HG03196 (cell line): ENCODE measurements around the gene PTPRR.

Experiments
- ATAC-seq: cut with Tn5 transposase; IDR thresholded peaks from one replicate; pipeline ENCODE4 v1.9.1; 2021; ENCODE audit not compliant: unreplicated experiment

Gene PTPRR

DNA sequence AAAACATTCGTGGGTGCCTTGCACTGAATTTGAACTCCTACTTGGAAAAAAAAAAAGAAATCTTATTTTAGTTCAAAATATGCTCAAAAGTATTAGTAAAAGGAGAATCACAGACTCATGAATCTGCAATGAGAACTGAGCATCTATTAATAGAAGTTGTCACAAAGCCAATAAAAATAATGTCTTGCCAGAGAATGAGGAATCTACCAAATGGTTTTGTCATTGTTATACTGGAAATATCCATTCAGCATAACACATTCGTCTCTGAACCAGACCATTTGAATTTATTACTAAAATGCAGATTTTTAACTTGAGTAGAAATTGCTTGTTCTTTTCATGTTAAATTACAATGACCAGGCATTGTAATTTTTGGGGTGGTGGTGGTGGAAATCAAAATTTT is 271.7 kb downstream of the PTPRR start:
- ATAC-seq: no peak

DNA sequence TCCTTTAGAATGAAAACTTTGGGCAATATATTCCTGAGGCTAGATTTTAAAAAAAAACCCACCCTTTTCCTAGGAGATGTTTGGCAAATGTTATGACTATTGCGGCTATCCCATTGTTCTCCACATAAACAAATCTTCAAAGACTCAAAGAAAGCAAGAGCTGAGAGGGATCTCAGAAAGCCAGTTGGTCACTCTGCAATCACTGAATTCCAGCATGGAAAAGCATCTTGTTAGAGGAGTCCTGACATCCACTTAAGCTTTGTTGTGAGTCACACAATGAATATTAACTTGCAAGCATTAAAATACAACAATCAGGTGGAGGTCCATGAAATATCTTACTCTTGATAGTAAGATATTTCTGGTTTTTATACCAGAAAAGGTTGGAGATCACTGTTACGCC is 272.3 kb downstream of the PTPRR start:
- no peak for ATAC-seq

DNA sequence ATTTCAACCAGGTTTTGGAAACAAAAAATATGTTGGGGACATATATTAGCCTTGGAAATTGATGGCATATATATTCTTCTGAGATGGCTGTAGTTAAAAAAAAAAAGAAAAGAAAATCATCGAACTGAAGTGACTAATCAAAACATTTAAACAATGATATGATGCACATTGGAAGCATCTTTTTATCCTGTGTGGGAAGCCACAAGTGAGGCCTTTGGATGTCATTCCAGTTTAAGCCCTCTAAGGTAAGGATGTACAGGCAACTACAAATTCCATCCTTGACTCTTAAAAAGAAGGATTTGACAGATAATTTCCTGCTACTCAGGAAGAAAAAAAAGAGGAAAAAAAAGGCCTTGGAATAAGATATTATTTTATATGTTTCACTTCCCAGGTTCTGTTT is 273.7 kb downstream of the PTPRR start:
- ATAC-seq: no peak

DNA sequence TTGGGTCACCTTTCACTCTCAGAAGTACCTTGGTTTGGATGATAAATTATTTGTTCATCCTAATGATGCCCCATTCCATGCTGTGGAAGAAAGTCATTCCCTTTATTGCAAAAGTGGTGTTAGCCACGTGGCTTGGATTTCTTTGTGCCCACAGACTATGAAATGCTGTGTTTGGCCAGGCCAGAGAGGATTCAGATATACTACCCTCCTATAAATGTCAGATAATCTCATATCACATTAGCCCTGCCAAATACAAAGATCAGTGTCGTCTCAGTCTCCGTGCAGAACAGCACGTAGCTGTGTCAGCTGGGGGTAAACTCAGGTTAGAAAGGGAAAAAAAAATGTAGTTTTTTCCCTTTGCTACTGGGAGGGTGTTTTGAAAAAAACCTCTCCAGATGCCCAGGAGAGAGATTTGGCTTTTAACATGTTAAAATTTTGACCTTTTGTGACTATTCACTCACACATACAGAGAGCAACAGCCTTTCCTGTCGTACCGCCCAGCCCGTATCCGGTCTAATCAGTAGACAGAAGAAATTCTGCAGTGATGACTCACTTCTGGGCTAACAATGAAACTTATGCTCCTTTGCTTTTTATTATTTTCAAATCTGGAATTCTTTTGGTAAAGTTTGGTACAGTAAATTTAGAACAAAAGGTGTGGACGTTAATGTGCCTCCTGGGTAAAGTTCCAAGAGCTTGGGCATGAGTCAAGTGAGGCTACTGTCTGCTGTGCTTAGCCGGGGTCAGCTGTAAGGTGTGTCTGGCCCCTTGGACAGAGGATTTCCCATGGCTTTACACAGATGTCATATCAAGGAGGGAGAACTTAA is 274.8 kb downstream of the PTPRR start:
- ATAC-seq: peak; percentile 93

DNA sequence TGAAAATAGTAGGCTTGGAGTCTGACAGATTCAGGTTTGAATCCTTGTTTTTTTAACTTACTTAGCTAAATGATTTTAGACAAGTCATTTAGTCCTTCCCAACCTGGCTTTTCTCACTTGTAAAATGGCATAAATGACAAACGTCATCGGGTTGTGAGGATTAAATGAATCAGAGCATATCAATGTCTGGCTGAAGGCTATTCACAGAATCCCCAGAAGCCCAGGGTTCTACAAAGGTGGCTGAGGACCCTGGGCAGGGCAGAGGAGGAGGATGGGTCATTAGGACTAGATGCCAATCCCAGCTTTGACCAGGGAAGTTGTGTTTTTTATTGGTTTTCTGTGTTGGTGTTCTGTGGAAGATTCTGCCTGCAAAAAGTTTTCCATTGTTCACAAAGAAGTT is 275.7 kb downstream of the PTPRR start:
- no peak for ATAC-seq

DNA sequence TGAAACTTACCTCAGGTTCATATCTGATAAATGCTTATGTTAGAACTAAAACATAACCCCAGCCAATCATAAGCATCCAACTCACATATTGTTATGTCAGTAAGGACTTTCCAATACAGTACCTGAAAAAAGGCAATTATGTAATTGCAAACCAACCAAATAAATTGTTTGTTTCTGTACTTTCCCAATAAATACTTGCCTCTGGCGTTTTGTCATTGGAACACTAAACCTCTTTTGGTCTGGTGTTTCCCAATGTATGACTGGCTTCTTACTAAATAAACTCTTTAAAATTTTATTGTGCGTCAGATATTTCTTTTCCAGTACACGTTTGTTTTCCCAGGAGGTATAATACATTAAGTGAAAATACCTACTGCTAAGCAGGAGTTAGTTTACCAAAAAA is 276.6 kb downstream of the PTPRR start:
- no peak for ATAC-seq

DNA sequence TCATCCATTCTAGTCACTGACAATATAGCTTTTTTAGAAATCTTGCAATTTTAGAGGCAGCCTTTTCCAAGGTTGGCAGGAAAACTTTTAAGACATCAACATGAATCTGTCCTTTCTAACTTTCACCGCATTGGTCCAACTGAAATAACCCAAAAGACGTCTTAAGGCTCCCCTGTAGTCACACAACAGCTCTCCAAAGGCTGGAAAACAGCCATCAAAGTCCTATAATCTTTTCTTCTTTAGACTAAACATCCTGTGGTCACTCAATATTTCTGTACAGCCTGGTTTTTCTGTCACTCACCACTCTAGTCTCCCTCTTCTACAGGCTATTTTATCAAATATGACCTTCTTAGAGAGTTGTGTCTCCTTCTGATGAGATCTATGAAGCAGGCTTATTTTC is 278.8 kb downstream of the PTPRR start:
- ATAC-seq: no peak

DNA sequence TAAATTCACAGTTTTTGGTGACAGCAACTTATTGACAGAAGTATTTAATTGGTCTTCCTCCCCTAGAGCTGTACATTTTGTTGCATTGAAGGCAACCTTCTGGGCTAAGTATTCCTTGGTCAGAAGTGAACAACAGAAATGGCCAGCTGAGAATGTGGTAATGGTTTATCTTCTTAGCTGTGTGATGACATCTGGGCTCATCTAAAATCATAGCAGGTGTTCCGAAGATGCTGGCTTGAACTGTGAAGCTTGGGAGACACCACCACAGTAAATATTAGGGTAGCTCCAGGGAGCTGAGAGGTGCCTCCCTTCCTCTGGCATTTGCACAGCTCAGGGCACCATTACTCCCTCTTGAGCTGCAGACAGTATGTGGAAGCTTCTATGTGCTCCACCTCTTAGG is 279.6 kb downstream of the PTPRR start:
- ATAC-seq: no peak

DNA sequence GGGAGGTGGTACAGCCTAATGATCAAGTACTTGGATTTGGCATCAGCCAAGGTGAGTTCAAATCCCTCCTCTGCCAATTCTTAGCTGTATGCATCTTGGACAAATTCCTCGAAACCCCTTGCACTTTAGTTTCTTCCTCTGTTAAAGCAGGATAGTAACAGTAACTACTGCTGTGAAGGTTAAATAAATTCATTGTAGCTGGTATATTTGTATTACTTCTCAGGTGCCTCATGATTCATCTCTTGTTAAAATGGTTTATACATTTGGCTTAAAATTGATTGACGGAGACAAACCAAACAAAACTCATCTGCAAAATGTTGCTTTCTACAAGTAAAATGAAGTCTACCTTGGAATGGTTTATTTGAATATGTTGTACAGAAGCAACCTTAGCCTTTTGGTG is 281.0 kb downstream of the PTPRR start:
- no peak for ATAC-seq

DNA sequence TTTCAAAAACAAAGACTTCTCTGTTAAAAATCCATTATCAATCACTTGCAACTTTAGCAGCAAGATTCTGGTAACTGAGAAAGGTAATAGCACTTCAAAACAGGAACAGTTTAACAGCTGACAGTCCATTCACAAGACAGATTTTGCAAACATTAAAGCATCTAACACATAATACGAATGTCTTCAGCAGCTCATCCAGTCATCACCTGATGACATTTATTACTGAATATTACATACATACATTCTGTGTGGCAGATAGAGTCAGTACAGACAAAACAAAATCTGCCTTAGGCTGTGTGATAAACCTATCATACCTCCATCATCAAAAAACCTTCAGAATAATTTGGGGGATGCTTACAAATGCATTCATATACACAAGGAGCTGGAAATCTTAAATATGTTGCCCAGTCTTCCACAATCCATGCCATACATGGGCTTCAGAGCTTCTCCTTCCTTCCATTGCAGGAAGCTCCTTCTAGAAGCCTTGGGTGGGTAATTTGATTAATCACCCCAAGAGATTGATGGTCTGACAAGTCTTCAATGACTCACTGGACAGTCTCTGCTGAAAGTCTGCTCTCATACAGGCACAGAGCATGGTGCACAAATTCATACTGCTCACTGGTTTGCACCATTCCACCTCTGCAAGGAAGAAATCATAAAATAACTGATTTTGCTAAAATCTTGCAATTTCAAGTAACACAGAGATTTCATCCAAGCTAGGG is 281.7 kb downstream of the PTPRR start:
- ATAC-seq: no peak

DNA sequence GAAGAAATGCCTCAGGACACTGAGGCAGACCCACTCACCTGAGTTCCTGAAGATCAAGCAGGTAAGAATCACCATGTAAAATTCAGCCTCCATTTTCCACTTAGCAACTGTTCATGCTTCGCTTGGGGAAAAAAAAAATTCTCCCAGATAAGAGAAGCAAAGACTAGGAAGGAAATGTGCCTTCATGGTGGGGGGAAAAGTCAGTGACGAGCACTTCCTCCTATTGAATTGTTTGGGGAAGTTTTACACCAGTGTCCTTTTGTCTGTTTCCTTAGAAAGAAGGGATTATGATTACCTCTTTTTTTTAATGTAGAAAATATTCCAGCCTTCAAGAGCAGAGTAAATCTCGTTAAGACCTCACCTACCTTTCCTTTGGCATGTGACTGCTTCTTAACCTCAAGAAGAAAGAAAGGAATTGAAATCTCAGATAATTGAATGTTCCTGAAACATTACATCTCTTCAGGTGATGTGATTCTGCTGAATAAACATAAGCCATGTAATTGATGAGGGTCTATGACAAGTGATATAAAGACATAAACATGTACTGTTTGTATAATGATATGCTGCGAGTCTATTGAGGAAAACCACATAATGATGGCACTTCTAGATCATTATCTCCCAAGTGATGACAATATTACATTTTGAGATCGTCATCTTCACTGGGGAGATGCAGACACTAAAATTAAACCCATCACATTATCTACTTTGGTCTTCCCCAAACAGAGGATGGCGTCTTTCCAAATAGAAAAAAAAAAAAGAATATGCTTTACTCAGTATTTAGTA is 283.0 kb downstream of the PTPRR start, which contains the start of gene PTPRB:
Gene PTPRB, minus strand, starts transcription at position 127 of the 783 bp plus-strand sequence. Its CDS starts 34 bp downstream, at position 93.
- ATAC-seq: no peak

DNA sequence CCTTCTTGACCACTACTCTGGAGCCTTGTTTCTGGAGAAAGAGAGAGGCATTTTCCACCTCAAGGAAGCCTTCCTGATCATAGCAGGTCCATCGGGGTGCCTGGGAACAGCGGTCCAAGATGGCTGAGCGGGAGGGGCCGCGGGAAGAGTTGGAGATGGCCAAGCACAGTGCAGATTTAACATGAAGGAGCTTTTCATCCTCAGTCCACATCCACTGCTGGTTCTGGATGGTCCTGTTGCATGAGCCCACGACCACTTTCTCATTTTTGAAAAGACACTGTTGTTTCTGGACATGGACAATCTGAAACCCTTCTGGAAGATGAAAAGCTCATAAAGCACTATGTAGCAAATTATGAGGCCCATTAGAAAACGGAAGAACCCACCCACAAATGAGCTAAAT is 284.8 kb downstream of the PTPRR start:
- no peak for ATAC-seq

DNA sequence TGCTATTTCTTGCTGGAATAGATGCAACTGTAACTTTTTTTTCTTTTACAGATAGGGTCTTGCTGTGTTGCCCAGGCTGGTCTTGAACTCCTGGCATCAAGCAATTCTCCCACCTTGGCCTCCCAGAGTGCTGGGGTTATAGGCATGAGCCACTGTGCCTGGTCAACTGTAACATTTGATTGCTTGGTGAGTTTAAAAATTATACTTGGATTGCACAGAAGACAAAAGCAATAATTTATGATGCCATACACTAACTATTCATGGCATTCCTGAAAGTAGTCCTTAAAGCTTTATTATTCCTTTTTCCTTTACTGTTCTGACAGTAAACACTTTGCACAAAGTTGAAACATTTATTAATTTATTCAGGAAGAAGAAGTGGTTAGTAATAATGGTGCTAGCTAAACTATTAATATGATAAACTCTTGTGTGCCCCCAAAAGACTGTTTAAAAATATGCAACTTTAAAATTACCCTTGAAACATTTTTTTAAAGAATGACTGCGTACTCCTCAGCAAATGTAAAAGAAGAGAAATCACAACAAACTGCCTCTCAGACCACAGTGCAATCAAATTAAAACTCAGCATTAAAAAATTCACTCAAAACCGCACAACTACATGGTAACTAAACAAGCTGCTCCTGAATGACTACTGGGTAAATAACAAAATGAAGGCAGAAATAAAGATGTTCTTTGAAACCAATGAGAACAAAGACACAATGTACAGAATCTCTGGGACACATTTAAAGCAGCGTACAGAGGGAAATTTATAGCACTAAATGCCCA is 291.6 kb downstream of the PTPRR start:
- ATAC-seq: no peak

DNA sequence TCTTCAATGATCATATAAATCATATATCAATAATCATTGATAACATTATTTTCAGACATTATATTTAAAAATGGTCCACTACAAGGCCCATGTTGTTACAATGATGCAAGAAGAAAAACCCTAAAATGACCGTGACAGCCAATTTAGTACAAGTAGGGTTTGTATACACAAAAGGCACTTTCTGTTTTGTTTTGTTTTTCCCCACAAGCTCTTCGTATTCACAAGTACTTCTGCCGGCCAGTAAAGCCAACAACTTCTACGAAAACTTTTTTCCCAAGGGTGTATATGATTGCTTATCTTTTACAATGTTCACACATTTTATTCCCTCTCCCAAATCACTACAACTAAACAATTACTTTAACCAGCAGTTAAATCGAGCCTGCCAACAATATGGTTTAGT is 292.9 kb downstream of the PTPRR start:
- ATAC-seq: no peak

DNA sequence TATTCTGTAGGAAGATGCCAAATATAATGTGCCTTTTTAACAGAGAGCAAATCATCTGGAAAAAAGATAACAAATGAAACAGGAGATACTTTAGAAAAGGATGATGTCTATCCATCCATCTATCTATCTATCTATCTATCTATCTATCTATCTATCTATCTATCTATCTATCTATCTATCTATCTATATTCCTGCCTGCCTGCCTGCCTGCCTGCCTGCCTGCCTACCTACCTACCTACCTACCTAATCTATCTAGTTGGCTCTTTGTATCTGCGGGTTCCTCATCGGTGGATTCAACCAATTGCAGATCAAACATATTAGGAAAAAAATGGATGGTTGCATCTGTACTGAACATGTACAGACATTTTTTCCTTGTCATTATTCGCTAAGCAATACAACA is 294.4 kb downstream of the PTPRR start:
- ATAC-seq: no peak

DNA sequence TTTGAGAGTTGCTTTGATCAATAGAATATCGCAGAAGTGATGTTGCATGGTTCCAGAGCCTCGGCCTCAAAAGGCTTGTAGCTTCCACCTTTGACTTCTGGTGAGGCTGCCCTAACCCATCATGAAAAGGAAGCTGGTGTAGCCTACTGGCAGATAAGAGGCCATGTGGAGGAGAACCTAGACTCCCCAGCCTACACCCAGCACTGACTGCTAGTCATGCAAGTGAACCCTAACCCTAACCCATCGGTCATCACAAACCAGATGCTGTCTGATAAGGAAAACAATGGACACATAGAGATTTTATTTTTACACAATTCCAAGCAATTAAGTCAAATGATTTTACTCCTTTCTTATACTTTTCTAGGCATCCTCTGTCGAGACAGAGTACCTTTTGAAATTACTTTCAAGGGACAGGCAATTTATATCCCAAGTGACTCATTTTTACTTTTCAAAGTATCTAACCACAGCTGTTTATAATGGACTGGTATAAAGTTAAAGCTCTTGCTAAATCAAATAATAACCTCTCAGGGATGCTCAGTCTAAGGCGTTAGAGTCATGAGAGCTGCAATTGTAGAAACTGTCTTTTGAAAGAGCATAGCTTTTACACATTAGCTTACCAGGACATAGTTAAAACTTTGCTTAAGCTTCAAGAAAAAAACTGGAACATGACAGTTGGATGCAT is 300.9 kb downstream of the PTPRR start:
- no peak for ATAC-seq

DNA sequence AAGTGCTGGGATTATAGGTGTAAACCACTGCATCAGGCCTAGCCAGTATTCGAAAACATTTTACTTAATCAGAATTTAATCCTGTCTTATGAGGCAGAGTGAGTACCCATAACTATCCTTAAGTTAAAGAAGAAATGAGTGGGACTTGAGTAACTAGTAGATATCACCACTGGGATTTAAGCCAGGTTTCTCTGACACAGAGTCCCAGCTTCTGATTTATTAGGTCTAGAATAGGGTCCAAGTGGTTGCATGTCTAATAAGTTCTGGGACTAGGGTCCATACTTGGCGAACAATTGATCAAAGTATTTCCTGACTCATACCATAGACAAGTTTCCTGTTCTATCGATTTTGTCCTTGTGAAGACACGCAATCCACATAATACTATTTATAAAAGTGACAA is 302.2 kb downstream of the PTPRR start:
- no peak for ATAC-seq

DNA sequence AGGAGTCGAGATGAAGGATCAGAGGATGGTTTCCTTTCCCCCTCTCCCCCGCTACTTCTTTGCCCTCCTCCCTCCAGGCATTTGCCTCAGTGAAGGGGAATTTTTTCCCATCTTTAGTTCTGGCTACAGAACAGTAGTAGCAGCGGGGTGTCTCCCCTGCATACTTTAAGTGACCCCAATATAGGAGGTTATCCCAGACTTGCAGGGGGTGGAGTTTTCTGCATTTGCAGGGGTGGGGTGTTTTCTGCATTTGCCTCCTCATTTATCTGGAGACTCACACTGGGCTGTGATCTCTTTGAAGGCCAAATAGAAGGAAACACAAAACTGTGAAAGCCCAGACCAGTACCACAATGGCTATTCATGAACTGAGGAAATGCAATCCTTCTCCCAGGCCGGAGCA is 303.1 kb downstream of the PTPRR start:
- ATAC-seq: no peak

DNA sequence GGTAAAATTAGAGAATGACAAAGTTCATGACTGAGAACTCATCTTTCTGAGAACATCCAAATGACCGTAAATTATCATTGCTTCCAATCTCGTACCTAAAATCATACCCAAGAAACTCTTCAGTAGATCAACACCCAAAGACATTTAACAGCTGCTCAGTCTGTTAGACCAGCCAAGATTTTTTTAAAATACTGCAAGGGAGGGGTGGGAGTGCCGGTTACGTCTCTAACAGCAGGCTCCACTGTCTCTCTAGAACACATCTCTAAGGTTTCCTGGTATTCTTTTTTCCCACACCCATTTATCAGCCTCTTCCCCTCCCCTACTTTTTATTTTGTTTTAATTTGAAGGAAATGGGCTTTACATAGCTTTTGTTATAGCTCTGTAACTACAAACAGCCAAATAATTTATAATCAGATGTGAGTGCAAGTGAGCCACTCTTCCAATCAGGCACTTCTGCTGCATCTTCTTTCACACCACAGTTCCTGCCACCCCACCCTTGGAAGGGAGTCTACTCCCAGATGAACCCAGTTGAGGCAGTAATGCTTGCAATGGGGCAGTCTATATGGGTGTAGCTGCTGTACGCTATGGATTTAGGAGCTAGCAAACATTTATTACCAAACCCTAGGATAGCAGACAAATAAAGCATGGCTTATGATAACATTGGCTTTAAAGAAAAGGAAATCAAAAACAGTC is 305.2 kb downstream of the PTPRR start:
- ATAC-seq: no peak
